WERI-Rb-1 (cell line): ENCODE data around the gene CCDC106.

ENCODE experiments used
- DNase-seq: peaks from one replicate; pipeline ENCODE4 v3.0.0-alpha.2; 2020
- H3K27ac ChIP-seq: fragments of 250-450 bp; sonication (Bioruptor Pico); 2 replicates; pipeline ENCODE4 v1.5.1; 2020; ENCODE audit warnings: mild to moderate bottlenecking, moderate library complexity
- H3K27me3 ChIP-seq: fragments of 250-450 bp; sonication (Bioruptor Pico); 2 replicates; pipeline ENCODE4 v1.5.1; 2021; ENCODE audit warnings: mild to moderate bottlenecking, low read depth, moderate library complexity; ENCODE audit not compliant: insufficient read depth, severe bottlenecking
- H3K36me3 ChIP-seq: fragments of 250-450 bp; sonication (Bioruptor Pico); 2 replicates; pipeline ENCODE4 v1.5.1; 2020; ENCODE audit warnings: mild to moderate bottlenecking, moderate library complexity
- H3K4me3 ChIP-seq: 2 replicates; pipeline ENCODE4 v1.5.1; 2011; ENCODE audit warnings: low read depth, mild to moderate bottlenecking, control low read depth, low read length
- H3K9me3 ChIP-seq: fragments of 250-450 bp; sonication (Bioruptor Pico); 2 replicates; pipeline ENCODE4 v1.5.1; 2021; ENCODE audit warnings: mild to moderate bottlenecking, moderate library complexity; ENCODE audit not compliant: severe bottlenecking
- CTCF ChIP-seq: IDR thresholded peaks from 2 replicates; pipeline ENCODE4 v1.5.1; 2011; ENCODE audit warnings: low read depth, mild to moderate bottlenecking, control low read depth, inconsistent platforms, low read length

The CCDC106 gene

GRCh38 chr19:55693336-55693974, 45.4 kb downstream of the CCDC106 start:
- Histone ChIP-seq H3K9me3 (no peaks in the 10 kb centered on the region), H3K36me3 (peaks cover 56% of the 10 kb centered on the region), H3K27me3 (no peaks in the 10 kb centered on the region), H3K27ac (no peak overlapping the region), H3K4me3 (no peak overlapping the region)
- TF ChIP-seq CTCF: no peak
- no peak for DNase-seq

- H3K27ac ChIP-seq: no peak overlapping the region
- no peak for TF ChIP-seq CTCF
- H3K4me3 ChIP-seq: no peak overlapping the region
- H3K36me3 ChIP-seq: peaks cover 51% of the 10 kb centered on the region
- no peaks in the 10 kb centered on the region for H3K9me3 ChIP-seq
- DNase-seq: no peak
- H3K27me3 ChIP-seq: no peaks in the 10 kb centered on the region
Observed at GRCh38 chr19:55694241-55694655, 46.2 kb downstream of the CCDC106 start.

GRCh38 chr19:55694656-55695491, 46.9 kb downstream of the CCDC106 start:
- TF ChIP-seq CTCF: no peak
- Histone ChIP-seq H3K9me3 (no peaks in the 10 kb centered on the region), H3K27ac (no peak overlapping the region), H3K4me3 (no peak overlapping the region), H3K36me3 (peaks cover 45% of the 10 kb centered on the region), H3K27me3 (no peaks in the 10 kb centered on the region)
- DNase-seq: no peak

- TF ChIP-seq CTCF: no peak
- Histone ChIP-seq H3K4me3 (no peak overlapping the region), H3K27ac (no peak overlapping the region), H3K36me3 (peaks cover 42% of the 10 kb centered on the region), H3K9me3 (no peaks in the 10 kb centered on the region), H3K27me3 (no peaks in the 10 kb centered on the region)
- no peak for DNase-seq
Observed at GRCh38 chr19:55695511-55696290, 47.7 kb downstream of the CCDC106 start.

- Histone ChIP-seq H3K4me3 (no peak overlapping the region), H3K27me3 (no peaks in the 10 kb centered on the region), H3K36me3 (peaks cover 42% of the 10 kb centered on the region), H3K27ac (no peak overlapping the region), H3K9me3 (no peaks in the 10 kb centered on the region)
- no peak for DNase-seq
- TF ChIP-seq CTCF: no peak
Observed at GRCh38 chr19:55696301-55697068, 48.5 kb downstream of the CCDC106 start.
